ENCODE measurements around the gene SSBP2.

Gene SSBP2

GRCh38 chr5:81759632-81760005, 8.7 kb upstream of the SSBP2 start:
- TF ChIP-seq ZNF274 (IDR thresholded peaks at IDR 0.05; ENCODE audit: low read depth, low read length) = no peak
- no peak overlapping the region for H3K4me3 ChIP-seq (ENCODE audit: low read length)

GRCh38 chr5:81757404-81757803, 6.5 kb upstream of the SSBP2 start:
- no peak overlapping the region for H3K4me3 ChIP-seq (ENCODE audit: low read length)

GRCh38 chr5:81756016-81756415, 5.1 kb upstream of the SSBP2 start:
- H3K4me3 ChIP-seq (ENCODE audit: low read length) = no peak overlapping the region

More at GRCh38 chr5:81757404-81757803, 6.5 kb upstream of the SSBP2 start:
- TF ChIP-seq ZNF274 (IDR thresholded peaks at IDR 0.05; ENCODE audit: low read depth, low read length) = no peak

GRCh38 chr5:81755320-81755719, 4.4 kb upstream of the SSBP2 start:
- TF ChIP-seq ZNF274 (IDR thresholded peaks at IDR 0.05; ENCODE audit: low read depth, low read length) = no peak
- H3K4me3 ChIP-seq (ENCODE audit: low read length) = no peak overlapping the region

More at GRCh38 chr5:81756016-81756415, 5.1 kb upstream of the SSBP2 start:
- no peak for TF ChIP-seq ZNF274 (IDR thresholded peaks at IDR 0.05; ENCODE audit: low read depth, low read length)

GRCh38 chr5:81754621-81755020, 3.7 kb upstream of the SSBP2 start:
- H3K4me3 ChIP-seq (ENCODE audit: low read length) = no peak overlapping the region
- no peak for TF ChIP-seq ZNF274 (IDR thresholded peaks at IDR 0.05; ENCODE audit: low read depth, low read length)

- no peak for TF ChIP-seq ZNF274 (IDR thresholded peaks at IDR 0.05; ENCODE audit: low read depth, low read length)
- H3K4me3 ChIP-seq (ENCODE audit: low read length) = no peak overlapping the region
These were observed 2.5 kb upstream of the SSBP2 start for GRCh38 chr5:81753429-81753828.

GRCh38 chr5:81752644-81752963, 1.7 kb upstream of the SSBP2 start:
- H3K4me3 ChIP-seq (ENCODE audit: low read length) = no peak overlapping the region

GRCh38 chr5:81751836-81752643, 1.1 kb upstream of the SSBP2 start:
- TF ChIP-seq ZNF274 (IDR thresholded peaks at IDR 0.05; ENCODE audit: low read depth, low read length) = no peak
- H3K4me3 ChIP-seq (ENCODE audit: low read length) = peak overlapping the region; percentile 61; the same call in 1 of the 2 replicates

More at GRCh38 chr5:81752644-81752963, 1.7 kb upstream of the SSBP2 start:
- no peak for TF ChIP-seq ZNF274 (IDR thresholded peaks at IDR 0.05; ENCODE audit: low read depth, low read length)

- H3K4me3 ChIP-seq (ENCODE audit: low read length) = peak overlapping the region; percentile 80
- no peak for TF ChIP-seq ZNF274 (IDR thresholded peaks at IDR 0.05; ENCODE audit: low read depth, low read length)
These were observed 439 bp downstream of the SSBP2 start for GRCh38 chr5:81750308-81751008.

GRCh38 chr5:81749561-81750307, 1.2 kb downstream of the SSBP2 start:
- TF ChIP-seq ZNF274 (IDR thresholded peaks at IDR 0.05; ENCODE audit: low read depth, low read length) = no peak

GRCh38 chr5:81749192-81749560, 1.7 kb downstream of the SSBP2 start:
- no peak for TF ChIP-seq ZNF274 (IDR thresholded peaks at IDR 0.05; ENCODE audit: low read depth, low read length)
- peak overlapping the region; percentile 80 for H3K4me3 ChIP-seq (ENCODE audit: low read length)

More at GRCh38 chr5:81749561-81750307, 1.2 kb downstream of the SSBP2 start:
- H3K4me3 ChIP-seq (ENCODE audit: low read length) = peak overlapping the region; percentile 80

GRCh38 chr5:81748556-81748955, 2.3 kb downstream of the SSBP2 start:
- no peak for TF ChIP-seq ZNF274 (IDR thresholded peaks at IDR 0.05; ENCODE audit: low read depth, low read length)
- H3K4me3 ChIP-seq (ENCODE audit: low read length) = no peak overlapping the region

- no peak overlapping the region for H3K4me3 ChIP-seq (ENCODE audit: low read length)
- no peak for TF ChIP-seq ZNF274 (IDR thresholded peaks at IDR 0.05; ENCODE audit: low read depth, low read length)
These were observed 3.9 kb downstream of the SSBP2 start for GRCh38 chr5:81747030-81747429.

GRCh38 chr5:81740758-81741157, 10.1 kb downstream of the SSBP2 start:
- TF ChIP-seq ZNF274 (IDR thresholded peaks at IDR 0.05; ENCODE audit: low read depth, low read length) = no peak
- H3K4me3 ChIP-seq (ENCODE audit: low read length) = no peak overlapping the region

Measured in GM08714 (cell line).